ENCODE results near the gene CDC25A.
A peak's percentile ranks its signal among the peaks of the same experiment; 100 is the strongest.

The CDC25A gene

DNA sequence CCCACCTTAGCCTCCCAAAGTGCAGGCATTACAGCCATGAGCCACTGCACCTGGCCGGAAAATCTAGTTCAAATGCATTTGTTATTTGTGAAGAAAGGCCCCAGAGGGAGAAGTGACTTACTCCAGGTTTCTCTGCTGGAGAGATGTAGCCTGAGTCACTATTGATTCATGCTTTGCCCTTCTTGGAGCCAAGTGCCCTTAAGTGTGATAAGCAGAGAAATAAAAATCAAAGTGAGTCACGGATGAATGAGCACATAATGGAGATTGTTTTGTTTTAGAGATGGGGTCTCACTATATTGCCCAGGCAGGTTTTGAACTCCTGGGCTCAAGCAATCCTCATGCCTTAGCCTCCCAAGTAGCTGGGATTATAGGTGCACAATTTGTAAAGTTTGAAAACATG is 33.1 kb downstream of the CDC25A start:
- no peak overlapping the region for H3K9ac ChIP-seq (ENCODE audit: low read length)

DNA sequence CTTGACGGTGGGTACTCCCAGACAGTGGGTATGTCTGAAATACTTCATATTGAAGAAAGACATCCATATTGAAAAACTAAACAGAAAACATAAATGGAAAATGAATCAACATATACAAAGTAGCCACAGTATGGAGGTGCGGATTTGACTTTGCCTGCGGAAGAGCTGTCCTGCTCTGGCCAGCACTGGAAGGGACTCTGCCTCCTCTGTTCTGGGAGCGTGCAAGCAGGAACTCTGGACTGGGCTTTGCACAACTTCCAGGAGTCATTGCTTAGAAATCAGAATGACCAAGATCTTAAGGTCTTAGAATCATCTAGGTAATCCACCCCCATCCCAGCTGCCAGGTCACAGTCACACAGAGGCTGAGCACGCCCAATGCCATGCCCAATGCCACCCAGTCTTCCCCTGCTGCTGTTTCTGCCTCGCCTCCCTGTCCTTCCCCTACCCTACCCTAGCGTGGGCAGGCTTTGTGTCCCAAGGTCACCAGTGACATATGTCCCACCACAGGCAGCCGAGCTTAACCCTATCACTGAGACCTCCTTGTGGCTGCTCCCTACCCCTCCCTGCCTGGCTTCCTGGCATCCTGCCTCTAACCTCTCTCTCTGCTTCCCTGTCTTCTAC is 36.3 kb downstream of the CDC25A start:
- H3F3A ChIP-seq (ENCODE audit: insufficient read depth, low read length), result no peaks in the 10 kb centered on the region; the same call in 1 of the 2 replicates
- no peak overlapping the region for H3K4me2 ChIP-seq (ENCODE audit: low read length)
- H3K27ac ChIP-seq (ENCODE audit: low read depth, low read length, poor library complexity, severe bottlenecking), result no peak overlapping the region
- no peak overlapping the region for H3K4me3 ChIP-seq (ENCODE audit: low read depth, low read length, poor library complexity, severe bottlenecking)
- no peak overlapping the region for H2AFZ ChIP-seq (ENCODE audit: low read length)
- TF ChIP-seq, protein P1, sequence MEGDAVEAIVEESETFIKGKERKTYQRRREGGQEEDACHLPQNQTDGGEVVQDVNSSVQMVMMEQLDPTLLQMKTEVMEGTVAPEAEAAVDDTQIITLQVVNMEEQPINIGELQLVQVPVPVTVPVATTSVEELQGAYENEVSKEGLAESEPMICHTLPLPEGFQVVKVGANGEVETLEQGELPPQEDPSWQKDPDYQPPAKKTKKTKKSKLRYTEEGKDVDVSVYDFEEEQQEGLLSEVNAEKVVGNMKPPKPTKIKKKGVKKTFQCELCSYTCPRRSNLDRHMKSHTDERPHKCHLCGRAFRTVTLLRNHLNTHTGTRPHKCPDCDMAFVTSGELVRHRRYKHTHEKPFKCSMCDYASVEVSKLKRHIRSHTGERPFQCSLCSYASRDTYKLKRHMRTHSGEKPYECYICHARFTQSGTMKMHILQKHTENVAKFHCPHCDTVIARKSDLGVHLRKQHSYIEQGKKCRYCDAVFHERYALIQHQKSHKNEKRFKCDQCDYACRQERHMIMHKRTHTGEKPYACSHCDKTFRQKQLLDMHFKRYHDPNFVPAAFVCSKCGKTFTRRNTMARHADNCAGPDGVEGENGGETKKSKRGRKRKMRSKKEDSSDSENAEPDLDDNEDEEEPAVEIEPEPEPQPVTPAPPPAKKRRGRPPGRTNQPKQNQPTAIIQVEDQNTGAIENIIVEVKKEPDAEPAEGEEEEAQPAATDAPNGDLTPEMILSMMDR (IDR thresholded peaks at IDR 0.05; ENCODE audit: low read length), result no peak
- TF ChIP-seq EZH2 (IDR thresholded peaks at IDR 0.05; ENCODE audit: borderline replicate concordance, low read length), result no peak
- H3K36me3 ChIP-seq (ENCODE audit: insufficient read depth, low read length), result peaks cover 2% of the 10 kb centered on the region; the same call in 1 of the 2 replicates
- no peaks in the 10 kb centered on the region for H3K27me3 ChIP-seq (ENCODE audit: insufficient read depth, low read length)
- H4K20me1 ChIP-seq (ENCODE audit: insufficient read depth, low read length), result no peaks in the 10 kb centered on the region
- H3K9me2 ChIP-seq (ENCODE audit: low read depth, low read length), result no peaks in the 10 kb centered on the region
- no peaks in the 10 kb centered on the region for H3K4me1 ChIP-seq (ENCODE audit: insufficient read depth, low read length, severe bottlenecking)
- no peak overlapping the region for H3K9ac ChIP-seq (ENCODE audit: low read length)
- no peaks in the 10 kb centered on the region for H3K9me3 ChIP-seq (ENCODE audit: low read length)
- no peaks in the 10 kb centered on the region for H3K79me2 ChIP-seq (ENCODE audit: insufficient read depth, low read length)

More for the DNA sequence above, 33.1 kb downstream of the CDC25A start:
- H3F3A ChIP-seq (ENCODE audit: insufficient read depth, low read length), result no peaks in the 10 kb centered on the region; the same call in 1 of the 2 replicates
- no peaks in the 10 kb centered on the region for H3K79me2 ChIP-seq (ENCODE audit: insufficient read depth, low read length)
- H3K27ac ChIP-seq (ENCODE audit: low read depth, low read length, poor library complexity, severe bottlenecking), result no peak overlapping the region
- H2AFZ ChIP-seq (ENCODE audit: low read length), result no peak overlapping the region
- no peaks in the 10 kb centered on the region for H3K9me3 ChIP-seq (ENCODE audit: low read length)
- H4K20me1 ChIP-seq (ENCODE audit: insufficient read depth, low read length), result no peaks in the 10 kb centered on the region
- H3K9me2 ChIP-seq (ENCODE audit: low read depth, low read length), result no peaks in the 10 kb centered on the region
- H3K36me3 ChIP-seq (ENCODE audit: insufficient read depth, low read length), result peaks cover 34% of the 10 kb centered on the region
- no peak overlapping the region for H3K4me3 ChIP-seq (ENCODE audit: low read depth, low read length, poor library complexity, severe bottlenecking)
- no peaks in the 10 kb centered on the region for H3K4me1 ChIP-seq (ENCODE audit: insufficient read depth, low read length, severe bottlenecking)
- no peak overlapping the region for H3K4me2 ChIP-seq (ENCODE audit: low read length)
- TF ChIP-seq, protein P1 (IDR thresholded peaks at IDR 0.05; ENCODE audit: low read length), result no peak
- TF ChIP-seq EZH2 (IDR thresholded peaks at IDR 0.05; ENCODE audit: borderline replicate concordance, low read length), result no peak
- H3K27me3 ChIP-seq (ENCODE audit: insufficient read depth, low read length), result no peaks in the 10 kb centered on the region

DNA sequence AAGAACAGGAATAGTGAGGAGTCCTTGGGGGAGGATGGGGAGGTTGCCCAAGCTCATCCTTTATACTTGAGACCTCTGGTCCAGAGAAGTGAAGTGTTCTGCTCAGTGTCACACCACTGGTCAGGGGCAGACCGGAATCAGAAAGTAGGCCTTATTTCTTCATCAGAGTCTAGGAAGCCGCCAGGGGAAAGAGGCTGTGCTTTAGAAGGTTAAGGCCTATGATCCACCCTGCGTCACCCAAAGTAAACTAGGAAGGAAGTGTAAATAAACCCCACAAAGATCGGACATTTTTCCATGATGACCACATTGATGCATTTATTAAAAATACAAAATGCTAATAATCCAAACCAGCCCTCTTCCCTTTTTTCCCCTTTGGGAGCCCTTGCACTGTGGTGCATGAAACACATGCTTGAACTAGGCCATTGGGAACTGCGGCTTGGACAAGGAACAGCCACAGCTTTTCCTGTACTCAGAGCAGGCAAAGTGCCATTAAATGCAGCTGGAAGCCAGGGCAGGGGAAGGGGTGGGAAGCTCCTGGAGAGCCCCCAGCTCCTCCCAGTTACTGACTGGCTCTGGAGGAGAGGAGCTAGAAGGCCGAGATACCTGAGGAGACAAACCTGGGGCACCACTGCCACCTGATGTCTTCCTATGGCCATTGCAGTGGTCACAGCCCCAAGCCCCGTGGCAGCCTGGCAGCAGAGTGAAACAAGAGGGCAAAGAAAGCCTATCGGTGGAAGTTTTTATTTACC is 37.0 kb downstream of the CDC25A start:
- no peak overlapping the region for H2AFZ ChIP-seq (ENCODE audit: low read length)
- H3K9ac ChIP-seq (ENCODE audit: low read length), result no peak overlapping the region

More for the DNA sequence above, 37.0 kb downstream of the CDC25A start:
- H3K9me2 ChIP-seq (ENCODE audit: low read depth, low read length), result no peaks in the 10 kb centered on the region
- H3K27me3 ChIP-seq (ENCODE audit: insufficient read depth, low read length), result no peaks in the 10 kb centered on the region
- H3K9me3 ChIP-seq (ENCODE audit: low read length), result no peaks in the 10 kb centered on the region
- H3K36me3 ChIP-seq (ENCODE audit: insufficient read depth, low read length), result no peaks in the 10 kb centered on the region
- H4K20me1 ChIP-seq (ENCODE audit: insufficient read depth, low read length), result no peaks in the 10 kb centered on the region
- no peak overlapping the region for H3K4me3 ChIP-seq (ENCODE audit: low read depth, low read length, poor library complexity, severe bottlenecking)
- H3K79me2 ChIP-seq (ENCODE audit: insufficient read depth, low read length), result no peaks in the 10 kb centered on the region
- no peak overlapping the region for H3K27ac ChIP-seq (ENCODE audit: low read depth, low read length, poor library complexity, severe bottlenecking)
- TF ChIP-seq, protein P1 (IDR thresholded peaks at IDR 0.05; ENCODE audit: low read length), result peak; percentile 92
- TF ChIP-seq EZH2 (IDR thresholded peaks at IDR 0.05; ENCODE audit: borderline replicate concordance, low read length), result no peak
- H3K4me1 ChIP-seq (ENCODE audit: insufficient read depth, low read length, severe bottlenecking), result no peaks in the 10 kb centered on the region
- no peak overlapping the region for H3K4me2 ChIP-seq (ENCODE audit: low read length)
- H3F3A ChIP-seq (ENCODE audit: insufficient read depth, low read length), result no peaks in the 10 kb centered on the region; the same call in 1 of the 2 replicates
